SKM-1 treated with dmso at 0.1 percent for 144 hours (cell line): ENCODE results near the gene CTNNA2.
A peak's percentile ranks its signal among the peaks of the same experiment; 100 is the strongest.
"Not testable (repeated sequence)": the region's sequence is repeated elsewhere in the genome, so short reads cannot be mapped to it uniquely, and the experiment has no call there.

Experiments used
- DNase-seq: peaks from one replicate; lab custom pipeline; 2025; ENCODE audit not compliant: unreplicated experiment; lab: John Stamatoyannopoulos, UW

The CTNNA2 gene

GRCh38 chr2:80169811-80170594 lies 657.2 kb downstream of the CTNNA2 start:
- DNase-seq = no peak

GRCh38 chr2:80185091-80185490 lies 672.2 kb downstream of the CTNNA2 start:
- no peak for DNase-seq

GRCh38 chr2:80186262-80186661 lies 673.4 kb downstream of the CTNNA2 start:
- DNase-seq = no peak

- no peak for DNase-seq
These were observed 674.3 kb downstream of the CTNNA2 start for GRCh38 chr2:80187156-80187555.

GRCh38 chr2:80190166-80190565 lies 677.3 kb downstream of the CTNNA2 start:
- no peak for DNase-seq

GRCh38 chr2:80193566-80193965 lies 680.7 kb downstream of the CTNNA2 start:
- no peak for DNase-seq

GRCh38 chr2:80195034-80195433 lies 682.2 kb downstream of the CTNNA2 start:
- no peak for DNase-seq

GRCh38 chr2:80198042-80198441 lies 685.2 kb downstream of the CTNNA2 start:
- no peak for DNase-seq

- DNase-seq = no peak
These were observed 686.7 kb downstream of the CTNNA2 start for GRCh38 chr2:80199504-80199903.

- DNase-seq = not testable (repeated sequence)
These were observed 691.1 kb downstream of the CTNNA2 start for GRCh38 chr2:80203929-80204328.

GRCh38 chr2:80205498-80205897 lies 692.6 kb downstream of the CTNNA2 start:
- no peak for DNase-seq

- no peak for DNase-seq
These were observed 696.6 kb downstream of the CTNNA2 start for GRCh38 chr2:80209458-80209857.

GRCh38 chr2:80217446-80217845 lies 704.6 kb downstream of the CTNNA2 start:
- no peak for DNase-seq

GRCh38 chr2:80222644-80223043 lies 709.8 kb downstream of the CTNNA2 start:
- no peak for DNase-seq

- DNase-seq = no peak
These were observed 718.6 kb downstream of the CTNNA2 start for GRCh38 chr2:80231421-80231820.

- DNase-seq = no peak
These were observed 720.5 kb downstream of the CTNNA2 start for GRCh38 chr2:80233333-80233732.

- peak; percentile 4 for DNase-seq
These were observed 726.0 kb downstream of the CTNNA2 start for GRCh38 chr2:80238692-80239469.

- no peak for DNase-seq
These were observed 729.6 kb downstream of the CTNNA2 start for GRCh38 chr2:80242355-80242910.

GRCh38 chr2:80244905-80245584 lies 732.2 kb downstream of the CTNNA2 start:
- DNase-seq = no peak

GRCh38 chr2:80246534-80246933 lies 733.7 kb downstream of the CTNNA2 start:
- no peak for DNase-seq

GRCh38 chr2:80247339-80247738 lies 734.5 kb downstream of the CTNNA2 start:
- no peak for DNase-seq
